Measurements from ENCODE around the gene SOSTDC1.
"Not testable (repeated sequence)": the region's sequence is repeated elsewhere in the genome, so short reads cannot be mapped to it uniquely, and the experiment has no call there.

SOSTDC1 gene

DNA sequence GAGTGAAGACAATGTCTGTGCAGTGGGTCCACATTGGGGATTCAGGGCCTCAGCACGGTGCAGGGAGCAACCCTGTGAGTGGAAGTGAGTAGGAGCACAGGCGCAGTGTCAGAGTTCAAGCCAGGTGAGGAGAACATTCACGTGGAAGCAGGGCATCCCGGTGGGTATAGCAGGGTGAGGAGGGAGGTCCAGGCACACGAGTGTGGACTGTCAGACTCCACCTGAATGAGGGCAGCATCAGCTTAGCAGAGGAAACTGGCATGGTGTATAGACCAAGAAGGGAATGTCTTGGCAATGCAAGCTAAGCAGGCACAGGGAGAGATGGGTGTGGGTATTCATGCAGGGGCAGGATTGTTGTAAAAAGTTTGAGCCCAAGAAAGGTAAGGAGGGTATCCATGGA is 45.8 kb upstream of the SOSTDC1 start:
- CTCF ChIA-PET = interaction anchor here (0.7 kb wide), 1 partner anchor 1067 kb away, joined by 3 read pairs; no protein-coding TSS in a partner anchor
- Histone ChIP-seq H3K4me1 (ENCODE audit: control insufficient read depth, insufficient read depth, low read length) (no peaks in the 10 kb centered on the region), H3K27ac (ENCODE audit: extremely low read depth, low read depth, low read length) (no peak overlapping the region), H3K9me3 (ENCODE audit: control insufficient read depth, insufficient read depth, low read depth, low read length) (no peaks in the 10 kb centered on the region), H3K4me3 (ENCODE audit: low read depth, low read length) (no peak overlapping the region), H3K36me3 (ENCODE audit: control insufficient read depth in 2 of 2, insufficient read depth in 1 of 2, low read length in 2 of 2) (no peaks in the 10 kb centered on the region)
- TF ChIP-seq HOXD13 (CRISPR knock-in tag; IDR thresholded peaks at IDR 0.05; ENCODE audit: borderline replicate concordance) (no peak), FEZF1 (tag by site-specific recombination; IDR thresholded peaks at IDR 0.05) (no peak), OSR2 (tag by site-specific recombination; IDR thresholded peaks at IDR 0.05) (no peak), EGR2 (tag by site-specific recombination; IDR thresholded peaks at IDR 0.05; ENCODE audit: low read depth) (no peak), KLF7 (tag by site-specific recombination; IDR thresholded peaks at IDR 0.05; ENCODE audit: borderline replicate concordance) (no peak)
- POLR2A ChIA-PET = no interaction called here

DNA sequence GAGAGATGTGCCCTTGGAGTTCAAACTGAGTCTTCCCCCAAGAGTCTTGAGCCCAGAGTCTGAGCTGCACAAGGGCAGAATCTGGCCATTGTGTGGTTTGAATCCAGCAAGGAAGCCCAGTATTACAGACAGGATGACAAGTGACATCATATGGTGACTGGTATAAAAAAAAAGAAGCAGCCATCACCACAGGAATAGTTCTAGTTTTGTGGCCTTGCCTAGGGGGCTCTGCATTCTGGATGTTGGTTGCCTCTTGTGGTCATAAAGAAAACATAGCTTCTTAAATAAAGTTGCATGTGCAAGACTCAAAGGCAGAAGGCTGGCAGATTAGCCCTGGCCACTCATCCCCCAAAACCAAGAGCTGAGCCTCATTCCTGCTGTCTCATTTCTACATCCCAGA is 44.3 kb upstream of the SOSTDC1 start:
- ChIA-PET POLR2A (no interaction called here), CTCF (interaction anchor here (0.7 kb wide), 1 partner anchor 431 kb away, joined by 3 read pairs; no protein-coding TSS in a partner anchor)
- Histone ChIP-seq H3K9me3 (ENCODE audit: control insufficient read depth, insufficient read depth, low read depth, low read length) (no peaks in the 10 kb centered on the region), H3K36me3 (ENCODE audit: control insufficient read depth in 2 of 2, insufficient read depth in 1 of 2, low read length in 2 of 2) (no peaks in the 10 kb centered on the region), H3K4me1 (ENCODE audit: control insufficient read depth, insufficient read depth, low read length) (no peaks in the 10 kb centered on the region), H3K27ac (ENCODE audit: extremely low read depth, low read depth, low read length) (no peak overlapping the region), H3K4me3 (ENCODE audit: low read depth, low read length) (no peak overlapping the region)
- no peak for TF ChIP-seq ZNF184 (tag by site-specific recombination; IDR thresholded peaks at IDR 0.05)
- TF ChIP-seq WT1 (tag by site-specific recombination; IDR thresholded peaks at IDR 0.05) = no peak
- TF ChIP-seq, protein P1, sequence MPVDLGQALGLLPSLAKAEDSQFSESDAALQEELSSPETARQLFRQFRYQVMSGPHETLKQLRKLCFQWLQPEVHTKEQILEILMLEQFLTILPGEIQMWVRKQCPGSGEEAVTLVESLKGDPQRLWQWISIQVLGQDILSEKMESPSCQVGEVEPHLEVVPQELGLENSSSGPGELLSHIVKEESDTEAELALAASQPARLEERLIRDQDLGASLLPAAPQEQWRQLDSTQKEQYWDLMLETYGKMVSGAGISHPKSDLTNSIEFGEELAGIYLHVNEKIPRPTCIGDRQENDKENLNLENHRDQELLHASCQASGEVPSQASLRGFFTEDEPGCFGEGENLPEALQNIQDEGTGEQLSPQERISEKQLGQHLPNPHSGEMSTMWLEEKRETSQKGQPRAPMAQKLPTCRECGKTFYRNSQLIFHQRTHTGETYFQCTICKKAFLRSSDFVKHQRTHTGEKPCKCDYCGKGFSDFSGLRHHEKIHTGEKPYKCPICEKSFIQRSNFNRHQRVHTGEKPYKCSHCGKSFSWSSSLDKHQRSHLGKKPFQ (tag by site-specific recombination; IDR thresholded peaks at IDR 0.05) = no peak
- no peak for TF ChIP-seq ZNF596 (tag by site-specific recombination; IDR thresholded peaks at IDR 0.05)
- no peak for TF ChIP-seq ZNF776 (tag by site-specific recombination; IDR thresholded peaks at IDR 0.05; ENCODE audit: borderline replicate concordance)
- TF ChIP-seq ZNF654 (tag by site-specific recombination; IDR thresholded peaks at IDR 0.05; ENCODE audit: low read depth) = no peak
- TF ChIP-seq, protein P2, sequence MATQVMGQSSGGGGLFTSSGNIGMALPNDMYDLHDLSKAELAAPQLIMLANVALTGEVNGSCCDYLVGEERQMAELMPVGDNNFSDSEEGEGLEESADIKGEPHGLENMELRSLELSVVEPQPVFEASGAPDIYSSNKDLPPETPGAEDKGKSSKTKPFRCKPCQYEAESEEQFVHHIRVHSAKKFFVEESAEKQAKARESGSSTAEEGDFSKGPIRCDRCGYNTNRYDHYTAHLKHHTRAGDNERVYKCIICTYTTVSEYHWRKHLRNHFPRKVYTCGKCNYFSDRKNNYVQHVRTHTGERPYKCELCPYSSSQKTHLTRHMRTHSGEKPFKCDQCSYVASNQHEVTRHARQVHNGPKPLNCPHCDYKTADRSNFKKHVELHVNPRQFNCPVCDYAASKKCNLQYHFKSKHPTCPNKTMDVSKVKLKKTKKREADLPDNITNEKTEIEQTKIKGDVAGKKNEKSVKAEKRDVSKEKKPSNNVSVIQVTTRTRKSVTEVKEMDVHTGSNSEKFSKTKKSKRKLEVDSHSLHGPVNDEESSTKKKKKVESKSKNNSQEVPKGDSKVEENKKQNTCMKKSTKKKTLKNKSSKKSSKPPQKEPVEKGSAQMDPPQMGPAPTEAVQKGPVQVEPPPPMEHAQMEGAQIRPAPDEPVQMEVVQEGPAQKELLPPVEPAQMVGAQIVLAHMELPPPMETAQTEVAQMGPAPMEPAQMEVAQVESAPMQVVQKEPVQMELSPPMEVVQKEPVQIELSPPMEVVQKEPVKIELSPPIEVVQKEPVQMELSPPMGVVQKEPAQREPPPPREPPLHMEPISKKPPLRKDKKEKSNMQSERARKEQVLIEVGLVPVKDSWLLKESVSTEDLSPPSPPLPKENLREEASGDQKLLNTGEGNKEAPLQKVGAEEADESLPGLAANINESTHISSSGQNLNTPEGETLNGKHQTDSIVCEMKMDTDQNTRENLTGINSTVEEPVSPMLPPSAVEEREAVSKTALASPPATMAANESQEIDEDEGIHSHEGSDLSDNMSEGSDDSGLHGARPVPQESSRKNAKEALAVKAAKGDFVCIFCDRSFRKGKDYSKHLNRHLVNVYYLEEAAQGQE (tag by site-specific recombination; IDR thresholded peaks at IDR 0.05) = no peak
- TF ChIP-seq ZNF311 (tag by site-specific recombination; IDR thresholded peaks at IDR 0.05; ENCODE audit: borderline replicate concordance) = no peak
- no peak for TF ChIP-seq ZNF510 (tag by site-specific recombination; IDR thresholded peaks at IDR 0.05; ENCODE audit: insufficient replicate concordance)
- TF ChIP-seq ZNF10 (tag by site-specific recombination; IDR thresholded peaks at IDR 0.05) = no peak
- TF ChIP-seq RBAK (tag by site-specific recombination; IDR thresholded peaks at IDR 0.05) = no peak
- no peak for TF ChIP-seq ZNF677 (tag by site-specific recombination; IDR thresholded peaks at IDR 0.05)
- TF ChIP-seq ZNF830 (tag by site-specific recombination; IDR thresholded peaks at IDR 0.05; ENCODE audit: low read depth) = no peak
- TF ChIP-seq, protein P3, sequence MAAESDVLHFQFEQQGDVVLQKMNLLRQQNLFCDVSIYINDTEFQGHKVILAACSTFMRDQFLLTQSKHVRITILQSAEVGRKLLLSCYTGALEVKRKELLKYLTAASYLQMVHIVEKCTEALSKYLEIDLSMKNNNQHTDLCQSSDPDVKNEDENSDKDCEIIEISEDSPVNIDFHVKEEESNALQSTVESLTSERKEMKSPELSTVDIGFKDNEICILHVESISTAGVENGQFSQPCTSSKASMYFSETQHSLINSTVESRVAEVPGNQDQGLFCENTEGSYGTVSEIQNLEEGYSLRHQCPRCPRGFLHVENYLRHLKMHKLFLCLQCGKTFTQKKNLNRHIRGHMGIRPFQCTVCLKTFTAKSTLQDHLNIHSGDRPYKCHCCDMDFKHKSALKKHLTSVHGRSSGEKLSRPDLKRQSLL (tag by site-specific recombination; IDR thresholded peaks at IDR 0.05) = no peak

DNA sequence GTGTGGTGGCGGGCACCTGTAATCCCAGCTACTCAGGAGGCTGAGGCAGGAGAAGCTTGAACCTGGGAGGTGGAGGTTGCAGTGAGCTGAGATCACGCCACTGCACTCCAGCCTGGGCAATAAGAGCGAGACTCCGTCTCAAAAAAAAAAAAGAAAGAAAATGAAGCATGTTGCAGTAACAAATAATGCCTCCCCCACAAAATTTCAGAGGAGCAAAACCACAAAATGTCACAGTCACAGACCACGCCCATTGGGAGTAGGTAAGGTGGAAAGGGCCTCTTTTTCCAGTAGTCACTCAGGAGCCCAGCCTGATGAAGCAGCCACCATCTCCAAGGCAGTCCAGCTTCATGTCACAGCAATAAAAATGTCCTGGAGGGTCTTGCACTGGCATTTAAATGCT is 40.9 kb upstream of the SOSTDC1 start:
- H3K9me3 ChIP-seq (ENCODE audit: control insufficient read depth, insufficient read depth, low read depth, low read length); POLR2A ChIA-PET; H3K27ac ChIP-seq (ENCODE audit: extremely low read depth, low read depth, low read length); H3K4me3 ChIP-seq (ENCODE audit: low read depth, low read length); H3K36me3 ChIP-seq (ENCODE audit: control insufficient read depth in 2 of 2, insufficient read depth in 1 of 2, low read length in 2 of 2); H3K4me1 ChIP-seq (ENCODE audit: control insufficient read depth, insufficient read depth, low read length): not testable (repeated sequence)
- CTCF ChIA-PET = interaction anchor here (0.6 to 0.9 kb wide), 2 partner anchors 14 to 32 kb away, joined by 3 to 4 read pairs; no protein-coding TSS in a partner anchor
